ENCODE measurements around the gene LSM12.

LSM12 gene

GRCh38 chr17:44110823-44111633 is 44.6 kb upstream of the LSM12 start:
- POLR2A ChIA-PET, result interaction anchor here (0.5 to 5.1 kb wide), 15 partner anchors 9 to 141 kb away, joined by 3 to 34 read pairs (median 4); partner anchors contain the start of genes ASB16, HDAC5 and LSM12
- Histone ChIP-seq H3K36me3 (ENCODE audit: control insufficient read depth in 2 of 2, insufficient read depth in 1 of 2, low read length in 2 of 2) (peaks cover 0 to 29% of the 10 kb centered on the region in 2 experiments; a peak in 1 of 3 replicates), H3K9me3 (ENCODE audit: control insufficient read depth, insufficient read depth, low read depth, low read length) (no peaks in the 10 kb centered on the region), H3K4me1 (ENCODE audit: control insufficient read depth, insufficient read depth, low read length) (peaks cover 24% of the 10 kb centered on the region), H3K27ac (ENCODE audit: extremely low read depth, low read depth, low read length) (peak overlapping the region; percentile 54; the same call in 1 of the 2 replicates), H3K4me3 (ENCODE audit: low read depth, low read length) (no peak overlapping the region)
- CTCF ChIA-PET, result interaction anchor here (0.6 to 2.7 kb wide), 10 partner anchors 9 to 264 kb away, joined by 3 to 22 read pairs (median 3); partner anchors contain the start of gene HDAC5
- peak; percentile 80 for TF ChIP-seq ZNF423 (tag by site-specific recombination; IDR thresholded peaks at IDR 0.05)
- TF ChIP-seq ZNF354C (tag by site-specific recombination; IDR thresholded peaks at IDR 0.05; ENCODE audit: borderline replicate concordance, low read depth), result no peak
- peak; percentile 72 for TF ChIP-seq ZNF366 (tag by site-specific recombination; conservative IDR thresholded peaks at IDR 0.05)
- no peak for TF ChIP-seq ZNF530 (tag by site-specific recombination; IDR thresholded peaks at IDR 0.05; ENCODE audit: low read depth)
- 0 out of 2 replicates have a peak, but pooled peaks have one; percentile 53 for TF ChIP-seq MZF1 (tag by site-specific recombination; IDR thresholded peaks at IDR 0.05; ENCODE audit: borderline replicate concordance)
- TF ChIP-seq ZNF23 (tag by site-specific recombination; IDR thresholded peaks at IDR 0.05; ENCODE audit: borderline replicate concordance), result no peak
- TF ChIP-seq ZBTB48 (tag by site-specific recombination; IDR thresholded peaks at IDR 0.05), result peak; percentile 11; the same call in 1 of the 2 replicates
- TF ChIP-seq SP3 (tag by site-specific recombination; IDR thresholded peaks at IDR 0.05), result peak; percentile 79
- peak; percentile 76 for TF ChIP-seq PRDM10 (tag by site-specific recombination; IDR thresholded peaks at IDR 0.05)
- TF ChIP-seq ZBTB6 (tag by site-specific recombination; IDR thresholded peaks at IDR 0.05), result peak; percentile 77
- peak; percentile 76 for TF ChIP-seq ZEB2 (tag by site-specific recombination; IDR thresholded peaks at IDR 0.05)
- TF ChIP-seq GLIS2 (tag by site-specific recombination; IDR thresholded peaks at IDR 0.05), result peak; percentile 98
- peak; percentile 89 for TF ChIP-seq KLF17 (tag by site-specific recombination; IDR thresholded peaks at IDR 0.05)
- TF ChIP-seq KLF1 (tag by site-specific recombination; IDR thresholded peaks at IDR 0.05), result peak; percentile 77
- TF ChIP-seq OSR2 (tag by site-specific recombination; IDR thresholded peaks at IDR 0.05), result peak; percentile 95
- no peak for TF ChIP-seq ZNF513 (tag by site-specific recombination; IDR thresholded peaks at IDR 0.05)
- TF ChIP-seq ZNF660 (tag by site-specific recombination; IDR thresholded peaks at IDR 0.05), result peak; percentile 90
- TF ChIP-seq ZNF335 (tag by site-specific recombination; conservative IDR thresholded peaks at IDR 0.05), result peak; percentile 77
- peak; percentile 95 for TF ChIP-seq IKZF3 (tag by site-specific recombination; IDR thresholded peaks at IDR 0.05)
- peak; percentile 82 for TF ChIP-seq SP2 (tag by site-specific recombination; IDR thresholded peaks at IDR 0.05)
- peak; percentile 84 for TF ChIP-seq ZNF341 (tag by site-specific recombination; IDR thresholded peaks at IDR 0.05; ENCODE audit: low read depth)
- peak; percentile 62 for TF ChIP-seq KLF10 (tag by site-specific recombination; IDR thresholded peaks at IDR 0.05)
- peak; percentile 65 for TF ChIP-seq KLF9 (tag by site-specific recombination; IDR thresholded peaks at IDR 0.05; ENCODE audit: low read depth)
- TF ChIP-seq ZNF624 (tag by site-specific recombination; IDR thresholded peaks at IDR 0.05), result no peak
- peak; percentile 94 for TF ChIP-seq PATZ1 (tag by site-specific recombination; IDR thresholded peaks at IDR 0.05)
- TF ChIP-seq ZNF629 (tag by site-specific recombination; IDR thresholded peaks at IDR 0.05), result peak; percentile 78
- TF ChIP-seq OVOL3 (tag by site-specific recombination; IDR thresholded peaks at IDR 0.05), result no peak

Measured in HEK293 (cell line).